Gastroesophageal sphincter (tissue), 4 donors: ENCODE data around the gene CD226. TPM values are rescaled to one million over a fixed set of nuclear protein-coding genes. Genes with fewer than 3 reads are reported as not detected.

Experiments used
- ATAC-seq: fragments of 150-250 bp; one replicate; pipeline ENCODE4 v1.9.1; 2016; ENCODE audit warnings: mild to moderate bottlenecking, moderate library complexity
- H3K27ac ChIP-seq, 4 donors: fragments of 200-600 bp; sonication (generic) in 3 of 4; 1 replicate in 3 of 4; 2 replicates in 1 of 4; pipeline ENCODE4 v1.5.1; 2016 to 2019
- H3K27me3 ChIP-seq: fragments of 200-600 bp; sonication (generic); one replicate; pipeline ENCODE4 v1.5.1; 2019
- H3K36me3 ChIP-seq, 2 donors: fragments of 200-600 bp; sonication (generic); one replicate each; pipeline ENCODE4 v1.5.1; 2019; ENCODE audit warnings: control low read depth in 1 of 2
- H3K4me1 ChIP-seq, 3 donors: fragments of 200-600 bp; sonication (generic); 1 replicate in 2 of 3; 2 replicates in 1 of 3; pipeline ENCODE4 v1.5.1; 2016 to 2019; ENCODE audit warnings: control low read depth in 2 of 3
- H3K4me3 ChIP-seq, 2 donors: fragments of 200-600 bp; sonication (generic); one replicate each; pipeline ENCODE4 v1.5.1; 2019; ENCODE audit warnings: mild to moderate bottlenecking in 1 of 2, moderate library complexity in 1 of 2
- H3K9me3 ChIP-seq, 3 donors: fragments of 200-600 bp; sonication (generic); one replicate each; pipeline ENCODE4 v1.5.1; 2017 to 2019; ENCODE audit warnings: control low read depth in 2 of 3
- EP300 ChIP-seq: sonication (generic); formaldehyde crosslinking; IDR thresholded peaks from one replicate; pipeline ENCODE4 v1.6.1; 2017; ENCODE audit warnings: antibody characterized with exemption, mild to moderate bottlenecking
- POLR2A ChIP-seq, 2 donors: fragments of 450-650 bp; IDR thresholded peaks; one replicate each; pipeline ENCODE4 v1.6.1; 2017; ENCODE audit warnings: antibody characterized with exemption in 2 of 2, mild to moderate bottlenecking in 2 of 2, moderate library complexity in 1 of 2
- POLR2AphosphoS5 ChIP-seq: sonication (generic); formaldehyde crosslinking; IDR thresholded peaks from one replicate; pipeline ENCODE4 v1.6.1; 2017; ENCODE audit warnings: antibody characterized with exemption
- WGBS, 2 donors: methylation state at CpG; one replicate each; pipeline ENCODE4 v1.1.5; 2018; ENCODE audit warnings: low coverage in 1 of 2; 5-methylcytosine and 5-hydroxymethylcytosine counted together
- total RNA-seq, 4 donors: library from RNA; depleted of rRNA; stranded (reverse); fragments of >200 nt; gene quantifications; one replicate each; pipeline ENCODE4 v1.1.0, GENCODE V29; 2016
- TF ChIP-seq, protein P1 (sequence below), 4 experiments: fragments of 200-600 bp in 2 of 4; fragments of 450-650 bp in 2 of 4; sonication (generic) in 1 of 4; IDR thresholded peaks; one replicate each; pipeline ENCODE4 v1.5.1; 2017 to 2019; ENCODE audit warnings: antibody characterized with exemption in 4 of 4, mild to moderate bottlenecking in 2 of 4, moderate library complexity in 2 of 4

The CD226 gene
- total RNA-seq, 4 donors from 2014 or later = 0.66 to 2.8 (median 0.87) TPM

DNA sequence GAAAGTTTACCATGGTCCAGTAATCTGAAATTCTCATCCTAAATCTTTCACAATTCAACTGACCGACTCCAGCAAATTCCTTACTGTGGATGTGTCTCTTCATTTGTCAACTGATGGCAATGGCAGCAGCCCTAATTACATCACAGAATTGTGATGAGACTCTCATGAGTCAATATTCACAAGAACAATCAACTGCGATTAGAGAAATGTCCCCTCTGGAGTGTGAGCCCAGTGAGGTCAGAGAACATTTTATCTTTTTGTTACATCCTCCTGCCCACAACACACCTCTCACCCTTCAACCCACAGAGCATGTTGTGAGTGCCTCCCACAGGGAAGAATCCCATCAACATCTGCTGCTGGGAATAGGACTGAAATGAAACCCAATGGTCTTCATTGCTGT is 73.6 kb downstream of the CD226 start:
- no peak for TF ChIP-seq EP300
- no peak for TF ChIP-seq POLR2AphosphoS5
- TF ChIP-seq, protein P1, sequence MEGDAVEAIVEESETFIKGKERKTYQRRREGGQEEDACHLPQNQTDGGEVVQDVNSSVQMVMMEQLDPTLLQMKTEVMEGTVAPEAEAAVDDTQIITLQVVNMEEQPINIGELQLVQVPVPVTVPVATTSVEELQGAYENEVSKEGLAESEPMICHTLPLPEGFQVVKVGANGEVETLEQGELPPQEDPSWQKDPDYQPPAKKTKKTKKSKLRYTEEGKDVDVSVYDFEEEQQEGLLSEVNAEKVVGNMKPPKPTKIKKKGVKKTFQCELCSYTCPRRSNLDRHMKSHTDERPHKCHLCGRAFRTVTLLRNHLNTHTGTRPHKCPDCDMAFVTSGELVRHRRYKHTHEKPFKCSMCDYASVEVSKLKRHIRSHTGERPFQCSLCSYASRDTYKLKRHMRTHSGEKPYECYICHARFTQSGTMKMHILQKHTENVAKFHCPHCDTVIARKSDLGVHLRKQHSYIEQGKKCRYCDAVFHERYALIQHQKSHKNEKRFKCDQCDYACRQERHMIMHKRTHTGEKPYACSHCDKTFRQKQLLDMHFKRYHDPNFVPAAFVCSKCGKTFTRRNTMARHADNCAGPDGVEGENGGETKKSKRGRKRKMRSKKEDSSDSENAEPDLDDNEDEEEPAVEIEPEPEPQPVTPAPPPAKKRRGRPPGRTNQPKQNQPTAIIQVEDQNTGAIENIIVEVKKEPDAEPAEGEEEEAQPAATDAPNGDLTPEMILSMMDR (IDR thresholded peaks at IDR 0.05) = no peak
- TF ChIP-seq POLR2A (IDR thresholded peaks at IDR 0.05) = no peak
- 87 to 89% methylated on average over 2 of the region's 2 CpGs for WGBS, 2 donors

DNA sequence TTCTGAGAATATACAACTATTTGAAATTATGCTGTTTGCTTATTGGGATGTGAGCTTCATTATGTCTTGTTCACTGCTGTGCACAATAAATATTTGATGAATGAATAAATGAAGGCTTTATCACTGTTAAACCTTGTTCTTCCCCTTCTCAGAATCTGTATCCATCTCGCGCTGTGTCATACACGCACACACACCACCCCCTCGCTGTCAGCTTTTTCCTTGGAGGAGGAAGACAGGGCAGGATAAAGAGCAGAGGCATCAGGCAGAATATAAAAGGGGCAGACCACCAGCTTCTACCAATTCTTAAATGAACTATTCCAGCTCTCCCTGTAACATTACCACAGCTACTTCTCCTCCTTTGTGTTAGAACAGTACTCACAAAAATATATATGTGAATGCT is 75.0 kb downstream of the CD226 start:
- 80 to 82% methylated on average over 4 of the region's 4 CpGs for WGBS, 2 donors
- H3K9me3 ChIP-seq = no peaks in the 10 kb centered on the region
- no peaks in the 10 kb centered on the region for H3K27me3 ChIP-seq
- H3K4me1 ChIP-seq = no peaks in the 10 kb centered on the region
- H3K4me3 ChIP-seq = no peak overlapping the region
- ATAC-seq = no peak
- TF ChIP-seq POLR2AphosphoS5 = no peak
- no peak for TF ChIP-seq EP300
- no peak for TF ChIP-seq POLR2A (IDR thresholded peaks at IDR 0.05)
- TF ChIP-seq, protein P1 (IDR thresholded peaks at IDR 0.05) = no peak
- H3K27ac ChIP-seq = no peak overlapping the region
- H3K36me3 ChIP-seq = no peaks in the 10 kb centered on the region

More for the DNA sequence above, 73.6 kb downstream of the CD226 start:
- H3K27me3 ChIP-seq = no peaks in the 10 kb centered on the region
- no peaks in the 10 kb centered on the region for H3K36me3 ChIP-seq
- H3K27ac ChIP-seq = no peak overlapping the region
- H3K4me3 ChIP-seq = no peak overlapping the region
- ATAC-seq = no peak
- no peaks in the 10 kb centered on the region for H3K4me1 ChIP-seq
- no peaks in the 10 kb centered on the region for H3K9me3 ChIP-seq

DNA sequence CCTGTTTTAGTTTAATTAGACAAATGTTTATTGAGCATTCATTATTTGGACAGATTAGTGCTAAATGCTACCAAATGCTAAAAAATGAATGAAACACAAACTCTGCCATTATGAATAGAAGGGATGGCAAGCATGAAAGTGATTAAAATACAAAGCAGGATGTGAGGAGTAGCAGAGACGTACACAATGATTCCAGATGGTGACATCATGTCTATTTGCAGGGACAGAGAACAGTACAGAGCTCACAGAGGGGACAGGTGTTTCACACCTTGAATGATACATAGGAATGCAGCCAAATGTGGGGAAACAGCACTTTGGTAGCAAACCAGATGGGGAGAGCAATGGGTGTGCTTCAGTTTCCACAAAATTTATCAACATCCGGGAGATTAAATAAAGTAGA is 76.3 kb downstream of the CD226 start:
- Histone ChIP-seq H3K27ac (no peak overlapping the region), H3K9me3 (no peaks in the 10 kb centered on the region), H3K36me3 (no peaks in the 10 kb centered on the region), H3K4me3 (no peak overlapping the region), H3K27me3 (no peaks in the 10 kb centered on the region), H3K4me1 (no peaks in the 10 kb centered on the region)
- no peak for TF ChIP-seq POLR2AphosphoS5
- TF ChIP-seq POLR2A (IDR thresholded peaks at IDR 0.05) = no peak
- TF ChIP-seq, protein P1 (IDR thresholded peaks at IDR 0.05) = no peak
- ATAC-seq = no peak
- 93 to 100% methylated on average over 1 to 2 of the region's 2 CpGs for WGBS, 2 donors

DNA sequence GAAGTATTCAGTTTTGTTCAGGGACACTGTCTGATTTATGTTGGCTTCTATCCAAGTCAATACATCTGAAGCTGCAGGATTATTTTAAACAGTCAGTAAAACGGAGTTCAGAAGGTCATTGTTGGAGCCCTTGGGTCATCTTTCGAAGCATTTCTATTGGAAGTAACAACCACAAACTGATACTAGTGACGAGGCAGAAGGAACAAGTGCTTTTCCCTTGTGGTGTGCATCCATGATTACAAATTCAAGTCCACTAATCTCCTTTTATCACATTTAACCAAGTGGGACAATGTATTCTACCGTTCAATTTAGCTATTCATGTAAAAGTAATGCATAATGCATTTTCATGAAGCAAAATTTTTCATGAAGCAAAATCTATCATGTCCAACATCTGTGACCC is 76.9 kb downstream of the CD226 start:
- no peak for ATAC-seq
- Histone ChIP-seq H3K27ac (no peak overlapping the region), H3K36me3 (no peaks in the 10 kb centered on the region), H3K4me3 (no peak overlapping the region), H3K4me1 (no peaks in the 10 kb centered on the region), H3K27me3 (no peaks in the 10 kb centered on the region), H3K9me3 (no peaks in the 10 kb centered on the region)
- WGBS, 2 donors = 72 to 87% methylated on average over 3 to 4 of the region's 4 CpGs
- TF ChIP-seq POLR2AphosphoS5 = no peak
- TF ChIP-seq EP300 = no peak
- TF ChIP-seq, protein P1 (IDR thresholded peaks at IDR 0.05) = no peak
- no peak for TF ChIP-seq POLR2A (IDR thresholded peaks at IDR 0.05)

DNA sequence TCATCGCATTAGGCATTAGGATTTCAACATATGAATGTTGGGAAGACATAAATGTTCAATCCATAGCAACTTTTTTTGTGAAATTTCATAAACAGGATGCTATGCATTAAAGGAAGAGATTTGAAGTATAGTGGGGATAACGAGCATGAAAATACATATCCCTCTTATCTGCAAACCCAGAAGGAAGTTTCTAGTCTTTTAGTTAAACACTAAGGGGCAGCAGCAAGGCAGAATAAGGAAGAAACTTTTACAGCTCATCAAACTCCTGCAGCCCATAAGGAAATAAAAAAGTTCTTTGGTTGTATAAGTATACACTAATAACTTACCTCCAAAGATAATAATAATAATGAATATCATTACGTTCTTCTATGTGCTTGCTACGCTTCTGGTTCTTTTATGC is 81.5 kb downstream of the CD226 start:
- 90% methylated on average over 4 of the region's 4 CpGs for WGBS, 2 donors
- Histone ChIP-seq H3K36me3 (no peaks in the 10 kb centered on the region), H3K9me3 (no peaks in the 10 kb centered on the region), H3K27ac (no peak overlapping the region), H3K4me3 (no peak overlapping the region), H3K4me1 (no peaks in the 10 kb centered on the region), H3K27me3 (no peaks in the 10 kb centered on the region)
- TF ChIP-seq POLR2AphosphoS5 = no peak
- TF ChIP-seq, protein P1 (IDR thresholded peaks at IDR 0.05) = no peak
- no peak for TF ChIP-seq POLR2A (IDR thresholded peaks at IDR 0.05)
- no peak for TF ChIP-seq EP300
- ATAC-seq = no peak
